ENCODE data around the gene LSG1. TPM values are rescaled to one million over a fixed set of nuclear protein-coding genes. Genes with fewer than 3 reads are reported as not detected.

Gene LSG1
- total RNA-seq, 4 donors from 2014 or later = 19.9 to 35.0 (median 32.6) TPM

DNA sequence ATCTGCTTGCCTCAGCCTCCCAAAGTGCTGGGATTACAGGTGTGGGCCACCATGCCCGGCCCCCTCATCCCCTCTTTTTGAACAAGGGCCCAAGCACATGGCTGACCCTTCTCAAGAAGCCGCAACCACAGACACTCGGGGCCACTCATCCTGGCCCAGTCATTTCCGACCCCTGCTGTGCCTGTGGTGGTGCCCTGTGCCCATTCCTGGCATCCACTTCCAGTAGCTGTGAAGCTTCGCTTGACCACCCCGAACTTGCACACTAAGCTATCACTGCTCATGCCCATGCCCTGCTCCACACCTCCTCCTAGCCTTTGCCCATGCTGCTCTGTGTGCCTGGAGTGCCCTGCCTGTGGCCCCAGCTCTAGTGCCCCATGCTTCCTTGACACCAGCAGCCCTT, 47.0 kb downstream of the LSG1 start:
- no peak for DNase-seq (ENCODE audit: extremely low spot score)
- Histone ChIP-seq H3K36me3 (peaks cover 0 to 67% (median 14%) of the 10 kb centered on the region in 4 donors), H3K4me3 (no peak overlapping the region), H3K27ac (replicated peaks in 1 of 4) (no peak overlapping the region), H3K9me3 (no peaks in the 10 kb centered on the region), H3K4me1 (no peaks in the 10 kb centered on the region), H3K27me3 (no peaks in the 10 kb centered on the region)
- intact Hi-C loops (cut with DNase I) = no loop called here
- TF ChIP-seq POLR2AphosphoS5 (IDR thresholded peaks at IDR 0.05) = no peak
- no peak for TF ChIP-seq POLR2A (IDR thresholded peaks at IDR 0.05; ENCODE audit: low read depth)
- TF ChIP-seq CTCF (IDR thresholded peaks at IDR 0.05) = no peak
- TF ChIP-seq EP300 (IDR thresholded peaks at IDR 0.05) = no peak
- 97% methylated on average over 6 of the region's 6 CpGs for WGBS

DNA sequence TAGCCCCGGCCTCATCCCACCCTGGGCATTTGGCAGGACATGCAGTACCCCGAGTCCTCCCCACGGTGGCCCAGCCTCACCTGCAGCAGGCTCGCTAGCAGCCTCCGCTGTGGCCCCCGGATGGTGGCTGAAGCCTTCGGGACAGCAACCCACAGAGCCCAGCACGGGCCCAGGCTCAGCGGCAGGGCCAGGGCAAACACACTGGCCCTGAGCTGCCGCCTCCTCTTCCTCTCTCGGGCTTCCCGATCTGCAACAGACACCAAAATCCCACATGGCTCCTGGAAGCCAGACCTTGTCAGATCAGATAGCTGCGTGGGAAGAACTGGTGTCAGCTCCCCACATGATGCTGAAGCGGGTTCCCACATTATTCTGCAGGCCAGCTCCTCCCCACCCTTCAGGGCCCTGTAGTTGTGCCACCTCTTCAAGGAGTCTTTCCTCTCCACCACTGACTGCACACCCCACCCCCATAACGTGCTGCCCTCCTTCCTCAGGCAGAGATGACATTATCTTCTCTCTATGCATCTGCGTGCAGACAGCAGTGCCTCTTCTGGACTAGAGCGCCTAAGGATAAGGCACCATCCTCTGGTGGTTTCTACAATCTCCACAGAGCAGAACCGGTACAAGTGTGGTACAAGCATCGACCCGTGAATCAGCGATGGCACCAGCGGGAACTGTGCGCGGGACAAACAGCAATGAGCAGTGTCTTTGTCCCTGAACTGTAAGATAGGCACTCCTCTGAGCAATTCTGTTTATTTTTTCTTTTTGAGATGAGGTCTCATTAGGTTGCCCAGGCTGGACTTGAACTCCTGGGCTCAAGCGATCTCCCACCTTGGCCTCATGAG, 48.3 kb downstream of the LSG1 start:
- no peaks in the 10 kb centered on the region for H3K27me3 ChIP-seq
- TF ChIP-seq EP300 (IDR thresholded peaks at IDR 0.05) (no peak), POLR2AphosphoS5 (IDR thresholded peaks at IDR 0.05) (no peak), POLR2A (IDR thresholded peaks at IDR 0.05; ENCODE audit: low read depth) (no peak), CTCF (IDR thresholded peaks at IDR 0.05) (no peak)
- no peaks in the 10 kb centered on the region for H3K9me3 ChIP-seq
- H3K36me3 ChIP-seq = peaks cover 0 to 61% (median 14%) of the 10 kb centered on the region in 4 donors
- DNase-seq (ENCODE audit: extremely low spot score) = no peak
- intact Hi-C loops (cut with DNase I) = no loop called here
- H3K4me1 ChIP-seq = no peaks in the 10 kb centered on the region
- H3K27ac ChIP-seq (replicated peaks in 1 of 4) = no peak overlapping the region
- 98% methylated on average over 13 of the region's 25 CpGs for WGBS
- no peak overlapping the region for H3K4me3 ChIP-seq

GRCh38 chr3:194622621-194623340, 49.2 kb downstream of the LSG1 start:
- TF ChIP-seq CTCF (IDR thresholded peaks at IDR 0.05) (no peak), POLR2AphosphoS5 (IDR thresholded peaks at IDR 0.05) (no peak), EP300 (IDR thresholded peaks at IDR 0.05) (no peak), POLR2A (IDR thresholded peaks at IDR 0.05; ENCODE audit: low read depth) (no peak)
- intact Hi-C loops (cut with DNase I) = no loop called here
- peaks cover 0 to 56% (median 10%) of the 10 kb centered on the region in 4 donors for H3K36me3 ChIP-seq
- WGBS = 91% methylated on average over 21 of the region's 26 CpGs
- no peak for DNase-seq (ENCODE audit: extremely low spot score)
- no peak overlapping the region for H3K4me3 ChIP-seq
- no peaks in the 10 kb centered on the region for H3K27me3 ChIP-seq
- H3K9me3 ChIP-seq = no peaks in the 10 kb centered on the region
- H3K27ac ChIP-seq (replicated peaks in 1 of 4) = no peak overlapping the region
- no peaks in the 10 kb centered on the region for H3K4me1 ChIP-seq

- Histone ChIP-seq H3K27me3 (no peaks in the 10 kb centered on the region), H3K4me1 (no peaks in the 10 kb centered on the region), H3K9me3 (no peaks in the 10 kb centered on the region), H3K4me3 (no peak overlapping the region), H3K27ac (replicated peaks in 1 of 4) (no peak overlapping the region), H3K36me3 (peaks cover 0 to 48% (median 9%) of the 10 kb centered on the region in 4 donors)
- intact Hi-C loops (cut with DNase I) = no loop called here
- 93% methylated on average over 14 of the region's 14 CpGs for whole genome bisulfite sequencing
- TF ChIP-seq POLR2AphosphoS5 (IDR thresholded peaks at IDR 0.05) = no peak
- TF ChIP-seq EP300 (IDR thresholded peaks at IDR 0.05) = no peak
- no peak for TF ChIP-seq CTCF (IDR thresholded peaks at IDR 0.05)
- TF ChIP-seq POLR2A (IDR thresholded peaks at IDR 0.05; ENCODE audit: low read depth) = no peak
- DNase-seq (ENCODE audit: extremely low spot score) = no peak
Observed at GRCh38 chr3:194621947-194622346, 50.0 kb downstream of the LSG1 start.
